Stomach (tissue), 9 donors: ENCODE data around the gene MEGF6. TPM values are rescaled to one million over a fixed set of nuclear protein-coding genes. Genes with fewer than 3 reads are reported as not detected.

ENCODE experiments used
- DNase-seq, 2 donors: peaks; one replicate each; pipeline versions ENCODE4 v3.0.0 to v3.0.0-alpha.2; 2013 to 2019
- H3K27ac ChIP-seq, 5 donors: fragments of 200-600 bp in 4 of 5; sonication (generic) in 4 of 5; one replicate each; pipeline ENCODE4 v1.5.1; 2013 to 2019; ENCODE audit warnings: mild to moderate bottlenecking in 1 of 5, moderate library complexity in 1 of 5
- H3K27me3 ChIP-seq, 3 donors: fragments of 200-600 bp; sonication (generic); one replicate each; pipeline ENCODE4 v1.5.1; 2017 to 2019; ENCODE audit warnings: mixed run types in 1 of 3
- H3K36me3 ChIP-seq, 4 donors: fragments of 200-600 bp; sonication (generic); 1 replicate in 3 of 4; 2 replicates in 1 of 4; pipeline ENCODE4 v1.5.1; 2016 to 2019
- H3K4me1 ChIP-seq, 4 donors: fragments of 200-600 bp; sonication (generic); one replicate each; pipeline ENCODE4 v1.5.1; 2016 to 2019
- H3K4me3 ChIP-seq, 4 donors: fragments of 200-600 bp; sonication (generic) in 3 of 4; one replicate each; pipeline ENCODE4 v1.5.1; 2016 to 2019; ENCODE audit warnings: mild to moderate bottlenecking in 1 of 4
- H3K9me3 ChIP-seq, 4 donors: fragments of 200-600 bp; sonication (generic); one replicate each; pipeline ENCODE4 v1.5.1; 2016 to 2019
- CTCF ChIP-seq, 7 experiments: fragments of 450-650 bp in 4 of 7; fragments of 200-600 bp in 3 of 7; sonication (generic) in 3 of 7; IDR thresholded peaks; one replicate each; pipeline ENCODE4 v1.5.1; 2016 to 2019; ENCODE audit warnings: antibody characterized with exemption in 7 of 7, control low read depth in 2 of 7, mild to moderate bottlenecking in 1 of 7
- EP300 ChIP-seq: sonication (generic); formaldehyde crosslinking; IDR thresholded peaks from one replicate; pipeline ENCODE4 v1.6.1; 2017; ENCODE audit warnings: antibody characterized with exemption
- POLR2A ChIP-seq, 4 donors: fragments of 450-650 bp; IDR thresholded peaks; one replicate each; pipeline ENCODE4 v1.6.1; 2016; ENCODE audit warnings: antibody characterized with exemption in 4 of 4, control low read depth in 2 of 4, mild to moderate bottlenecking in 1 of 4, moderate library complexity in 1 of 4
- POLR2AphosphoS5 ChIP-seq, 3 donors: sonication (generic); formaldehyde crosslinking; IDR thresholded peaks; one replicate each; pipeline ENCODE4 v1.6.1; 2016; ENCODE audit warnings: antibody characterized with exemption in 3 of 3
- WGBS, 5 donors: extraction: QIAGEN DNeasy Blood & Tissue Kit in 3 of 5; methylation state at CpG; one replicate each; pipeline versions ENCODE4 v1.1.5 to v1.1.7; 2013 to 2018; 5-methylcytosine and 5-hydroxymethylcytosine counted together
- intact Hi-C: fragments of 100-400 bp; cut with DNase I; formaldehyde crosslinking; loops from one replicate; pipeline ENCODE4 v1.15.1; 2023; ENCODE audit warnings: low total_unique reads
- polyA plus RNA-seq, 3 donors: library from polyadenylated mRNA; stranded (reverse); fragments of 200-250 nt; gene quantifications; one replicate each; pipeline ENCODE4 v1.2.3, GENCODE V29; 2013
- total RNA-seq, 5 donors: library from RNA; depleted of rRNA; stranded (reverse); fragments of >200 nt; gene quantifications; one replicate each; pipeline versions ENCODE4 v1.1.0 to v1.2.3, GENCODE V29; 2014 to 2016
- donor health status: healthy with polysubstance abuse.
- donor health status: Bipolar disorder and iron deficiency.
- donor health status: healthy.

Gene MEGF6
- total and polyA plus RNA-seq, 8 donors: 2.6 to 57.2 (median 26.7) TPM

- 36 to 40% (median 38%) methylated on average over 12 to 41 of the region's 41 CpGs for WGBS, 5 donors
- TF ChIP-seq POLR2A (IDR thresholded peaks at IDR 0.05) (no peak), POLR2AphosphoS5 (IDR thresholded peaks at IDR 0.05) (no peak), EP300 (no peak), CTCF (IDR thresholded peaks at IDR 0.05) (peak in 6 of 7 experiments; percentile 96 to 100 (median 98))
Measured at GRCh38 chr1:3491291-3492246, 119.7 kb downstream of the MEGF6 start.

GRCh38 chr1:3490046-3490745 lies 121.1 kb downstream of the MEGF6 start:
- no peak for DNase-seq
- no peak overlapping the region for H3K27ac ChIP-seq
- H3K4me3 ChIP-seq: no peak overlapping the region
- 88 to 94% (median 92%) methylated on average over 8 to 23 of the region's 23 CpGs for WGBS, 5 donors
- peaks cover 4 to 14% (median 12%) of the 10 kb centered on the region in 4 donors for H3K4me1 ChIP-seq
- intact Hi-C loops: loop anchor here (5.0 kb wide), 1 partner anchor 127 kb away; no protein-coding TSS in a partner anchor
- peaks cover 0 to 6% (median 2%) of the 10 kb centered on the region in 4 donors for H3K9me3 ChIP-seq
- TF ChIP-seq CTCF (IDR thresholded peaks at IDR 0.05): no peak
- TF ChIP-seq POLR2AphosphoS5 (IDR thresholded peaks at IDR 0.05): no peak
- TF ChIP-seq POLR2A (IDR thresholded peaks at IDR 0.05): no peak
- no peak for TF ChIP-seq EP300
- peaks cover 0 to 20% (median 2%) of the 10 kb centered on the region in 4 donors for H3K36me3 ChIP-seq
- no peaks in the 10 kb centered on the region for H3K27me3 ChIP-seq

More at GRCh38 chr1:3491291-3492246, 119.7 kb downstream of the MEGF6 start:
- H3K9me3 ChIP-seq: peaks cover 0 to 6% (median 2%) of the 10 kb centered on the region in 4 donors
- H3K4me1 ChIP-seq: peaks cover 4 to 14% (median 12%) of the 10 kb centered on the region in 4 donors
- H3K4me3 ChIP-seq: peak overlapping the region in 3 of 4 donors; percentile 15 to 24 (median 19)
- peak; percentile 83 to 91 for DNase-seq
- intact Hi-C loops: loop anchor here (5.0 kb wide), 1 partner anchor 126 kb away; no protein-coding TSS in a partner anchor
- H3K27me3 ChIP-seq: no peaks in the 10 kb centered on the region
- H3K27ac ChIP-seq: no peak overlapping the region
- H3K36me3 ChIP-seq: peaks cover 0 to 20% (median 2%) of the 10 kb centered on the region in 4 donors

- Histone ChIP-seq H3K9me3 (peaks cover 0 to 6% (median 2%) of the 10 kb centered on the region in 4 donors), H3K36me3 (peaks cover 0 to 12% (median 2%) of the 10 kb centered on the region in 4 donors), H3K4me3 (no peak overlapping the region), H3K27me3 (no peaks in the 10 kb centered on the region), H3K27ac (no peak overlapping the region), H3K4me1 (peaks cover 4 to 21% (median 17%) of the 10 kb centered on the region in 4 donors)
- no peak for DNase-seq
- TF ChIP-seq POLR2A (IDR thresholded peaks at IDR 0.05) (no peak), POLR2AphosphoS5 (IDR thresholded peaks at IDR 0.05) (no peak), EP300 (no peak), CTCF (IDR thresholded peaks at IDR 0.05) (no peak)
- WGBS, 5 donors: 94 to 98% (median 97%) methylated on average over 4 of the region's 4 CpGs
- intact Hi-C loops: no loop called here
Measured at GRCh38 chr1:3488432-3488831, 122.9 kb downstream of the MEGF6 start.

- intact Hi-C loops: no loop called here
- H3K27ac ChIP-seq: no peak overlapping the region
- peaks cover 0 to 24% (median 0%) of the 10 kb centered on the region in 3 donors for H3K27me3 ChIP-seq
- peaks cover 16 to 36% (median 27%) of the 10 kb centered on the region in 4 donors for H3K4me1 ChIP-seq
- H3K36me3 ChIP-seq: peaks cover 0 to 10% (median 2%) of the 10 kb centered on the region in 4 donors
- H3K9me3 ChIP-seq: peaks cover 0 to 6% (median 2%) of the 10 kb centered on the region in 4 donors
- WGBS, 5 donors: 88 to 95% (median 90%) methylated on average over 14 of the region's 14 CpGs
- no peak for DNase-seq
- TF ChIP-seq POLR2AphosphoS5 (IDR thresholded peaks at IDR 0.05): no peak
- no peak for TF ChIP-seq CTCF (IDR thresholded peaks at IDR 0.05)
- H3K4me3 ChIP-seq: no peak overlapping the region
Measured at GRCh38 chr1:3485016-3485415, 126.3 kb downstream of the MEGF6 start.
